ENCODE results near the gene KIAA0753. TPM values are rescaled to one million over a fixed set of nuclear protein-coding genes. Genes with fewer than 3 reads are reported as not detected.

Gene KIAA0753
- total RNA-seq, 1 experiment from 2014 or later: 18.3 TPM

- TF ChIP-seq MAX (IDR thresholded peaks at IDR 0.05): no peak
- no peak for TF ChIP-seq RAD21 (IDR thresholded peaks at IDR 0.05; ENCODE audit: low read depth)
- no peak for TF ChIP-seq CEBPB (IDR thresholded peaks at IDR 0.05; ENCODE audit: low read depth)
Measured at GRCh38 chr17:6688944-6689343, 48.4 kb upstream of the KIAA0753 start (continued).

- H3K9ac ChIP-seq (ENCODE audit: low read length): no peak overlapping the region
- ATAC-seq: no peak
- no peaks in the 10 kb centered on the region for H3K9me2 ChIP-seq (ENCODE audit: insufficient read depth)
- ChIA-PET RAD21 (ENCODE audit: low non-redundant PET in 1 of 2, low total read pairs in 2 of 2, uncharacterized antibody in 2 of 2, unreplicated experiment in 2 of 2) (no interaction called here), POLR2A (no interaction called here), CTCF (no interaction called here)
- intact Hi-C loops (cut with micrococcal nuclease): no loop called here
- no peak overlapping the region for H3K4me3 ChIP-seq (replicated peaks in 1 of 2; ENCODE audit: low read depth in 1 of 2, low read length in 2 of 2)
- no peaks in the 10 kb centered on the region for H3K36me3 ChIP-seq (ENCODE audit: control insufficient read depth in 1 of 2, insufficient read depth in 2 of 2, low read length in 2 of 2)
- H4K20me1 ChIP-seq (ENCODE audit: insufficient read depth): no peaks in the 10 kb centered on the region
- no TSS peak for BruUV-seq (replicated peaks)
- no peaks in the 10 kb centered on the region for H3K27me3 ChIP-seq (ENCODE audit: insufficient read depth, low read length)
- H2AFZ ChIP-seq (ENCODE audit: low read depth, low read length, poor library complexity, severe bottlenecking): no peak overlapping the region
- no peak overlapping the region for H3K4me2 ChIP-seq (ENCODE audit: low read length)
- TF ChIP-seq ZFX (IDR thresholded peaks at IDR 0.05) (no peak), ELF1 (IDR thresholded peaks at IDR 0.05; ENCODE audit: borderline replicate concordance, low read depth) (no peak), MAX (IDR thresholded peaks at IDR 0.05) (no peak), ZBTB33 (IDR thresholded peaks at IDR 0.05; ENCODE audit: extremely low read depth, insufficient replicate concordance, low read length) (no peak), YY1 (IDR thresholded peaks at IDR 0.05; ENCODE audit: extremely low read depth, insufficient replicate concordance, low read depth, low read length) (no peak), CBX3 (IDR thresholded peaks at IDR 0.05; ENCODE audit: low read depth) (no peak), EGR1 (IDR thresholded peaks at IDR 0.05; ENCODE audit: low read depth) (no peak), TCF7L2 (IDR thresholded peaks at IDR 0.05; ENCODE audit: borderline replicate concordance, extremely low read depth, insufficient read depth, insufficient read length) (no peak), EZH2phosphoT487 (IDR thresholded peaks at IDR 0.05; ENCODE audit: borderline replicate concordance) (no peak), CEBPB (IDR thresholded peaks at IDR 0.05; ENCODE audit: low read depth) (no peak)
- no peaks in the 10 kb centered on the region for H3K79me2 ChIP-seq (ENCODE audit: insufficient read depth, low read length)
- H3K27ac ChIP-seq (ENCODE audit: low read depth, low read length): no peak overlapping the region
- no peaks in the 10 kb centered on the region for H3K4me1 ChIP-seq (ENCODE audit: control insufficient read depth in 1 of 2, insufficient read depth in 2 of 2, low read length in 2 of 2)
- no peaks in the 10 kb centered on the region for H3K9me3 ChIP-seq (ENCODE audit: control insufficient read depth in 1 of 2, insufficient read depth in 1 of 2, low read depth in 1 of 2, low read length in 2 of 2)
- no peak for DNase-seq (ENCODE audit: low read depth, low spot score)
Measured at GRCh38 chr17:6686026-6686425, 45.5 kb upstream of the KIAA0753 start.
